Stomach (tissue), 9 donors: ENCODE data around the gene ERO1B. TPM values are rescaled to one million over a fixed set of nuclear protein-coding genes. Genes with fewer than 3 reads are reported as not detected.

Experiments used
- DNase-seq, 2 donors: peaks; one replicate each; pipeline versions ENCODE4 v3.0.0 to v3.0.0-alpha.2; 2013 to 2019
- H3K27ac ChIP-seq, 5 donors: fragments of 200-600 bp in 4 of 5; sonication (generic) in 4 of 5; one replicate each; pipeline ENCODE4 v1.5.1; 2013 to 2019; ENCODE audit warnings: mild to moderate bottlenecking in 1 of 5, moderate library complexity in 1 of 5
- H3K27me3 ChIP-seq, 3 donors: fragments of 200-600 bp; sonication (generic); one replicate each; pipeline ENCODE4 v1.5.1; 2017 to 2019; ENCODE audit warnings: mixed run types in 1 of 3
- H3K36me3 ChIP-seq, 4 donors: fragments of 200-600 bp; sonication (generic); 1 replicate in 3 of 4; 2 replicates in 1 of 4; pipeline ENCODE4 v1.5.1; 2016 to 2019
- H3K4me1 ChIP-seq, 4 donors: fragments of 200-600 bp; sonication (generic); one replicate each; pipeline ENCODE4 v1.5.1; 2016 to 2019
- H3K4me3 ChIP-seq, 4 donors: fragments of 200-600 bp; sonication (generic) in 3 of 4; one replicate each; pipeline ENCODE4 v1.5.1; 2016 to 2019; ENCODE audit warnings: mild to moderate bottlenecking in 1 of 4
- H3K9me3 ChIP-seq, 4 donors: fragments of 200-600 bp; sonication (generic); one replicate each; pipeline ENCODE4 v1.5.1; 2016 to 2019
- CTCF ChIP-seq, 7 experiments: fragments of 450-650 bp in 4 of 7; fragments of 200-600 bp in 3 of 7; sonication (generic) in 3 of 7; IDR thresholded peaks; one replicate each; pipeline ENCODE4 v1.5.1; 2016 to 2019; ENCODE audit warnings: antibody characterized with exemption in 7 of 7, control low read depth in 2 of 7, mild to moderate bottlenecking in 1 of 7
- EP300 ChIP-seq: sonication (generic); formaldehyde crosslinking; IDR thresholded peaks from one replicate; pipeline ENCODE4 v1.6.1; 2017; ENCODE audit warnings: antibody characterized with exemption
- POLR2A ChIP-seq, 4 donors: fragments of 450-650 bp; IDR thresholded peaks; one replicate each; pipeline ENCODE4 v1.6.1; 2016; ENCODE audit warnings: antibody characterized with exemption in 4 of 4, control low read depth in 2 of 4, mild to moderate bottlenecking in 1 of 4, moderate library complexity in 1 of 4
- POLR2AphosphoS5 ChIP-seq, 3 donors: sonication (generic); formaldehyde crosslinking; IDR thresholded peaks; one replicate each; pipeline ENCODE4 v1.6.1; 2016; ENCODE audit warnings: antibody characterized with exemption in 3 of 3
- WGBS, 5 donors: extraction: QIAGEN DNeasy Blood & Tissue Kit in 3 of 5; methylation state at CpG; one replicate each; pipeline versions ENCODE4 v1.1.5 to v1.1.7; 2013 to 2018; 5-methylcytosine and 5-hydroxymethylcytosine counted together
- intact Hi-C: fragments of 100-400 bp; cut with DNase I; formaldehyde crosslinking; loops from one replicate; pipeline ENCODE4 v1.15.1; 2023; ENCODE audit warnings: low total_unique reads
- polyA plus RNA-seq, 3 donors: library from polyadenylated mRNA; stranded (reverse); fragments of 200-250 nt; gene quantifications; one replicate each; pipeline ENCODE4 v1.2.3, GENCODE V29; 2013
- total RNA-seq, 5 donors: library from RNA; depleted of rRNA; stranded (reverse); fragments of >200 nt; gene quantifications; one replicate each; pipeline versions ENCODE4 v1.1.0 to v1.2.3, GENCODE V29; 2014 to 2016
- donor health status: healthy with polysubstance abuse.
- donor health status: Bipolar disorder and iron deficiency.
- donor health status: healthy.

Gene ERO1B
- total and polyA plus RNA-seq, 8 donors = 3.2 to 103 (median 27.9) TPM

- H3K4me3 ChIP-seq = no peak overlapping the region
- no peak for DNase-seq
- intact Hi-C loops = no loop called here
- H3K4me1 ChIP-seq = peaks cover 0 to 4% (median 0%) of the 10 kb centered on the region in 4 donors
- peaks cover 16 to 51% (median 42%) of the 10 kb centered on the region in 4 donors for H3K36me3 ChIP-seq
- no peak overlapping the region for H3K27ac ChIP-seq
- TF ChIP-seq EP300 = no peak
- no peak for TF ChIP-seq POLR2A (IDR thresholded peaks at IDR 0.05)
- TF ChIP-seq CTCF (IDR thresholded peaks at IDR 0.05) = no peak
- no peak for TF ChIP-seq POLR2AphosphoS5 (IDR thresholded peaks at IDR 0.05)
- no peaks in the 10 kb centered on the region for H3K9me3 ChIP-seq
- H3K27me3 ChIP-seq = no peaks in the 10 kb centered on the region
Measured at GRCh38 chr1:236269439-236269838, 12.3 kb downstream of the ERO1B start.

GRCh38 chr1:236261898-236262297 is 19.9 kb downstream of the ERO1B start:
- Histone ChIP-seq H3K27ac (no peak overlapping the region), H3K36me3 (peaks cover 14 to 68% (median 51%) of the 10 kb centered on the region in 4 donors), H3K27me3 (no peaks in the 10 kb centered on the region), H3K9me3 (peaks cover 0 to 54% (median 25%) of the 10 kb centered on the region in 4 donors), H3K4me1 (peaks cover 0 to under 1% (median under 1%) of the 10 kb centered on the region in 4 donors), H3K4me3 (no peak overlapping the region)
- intact Hi-C loops = no loop called here
- DNase-seq = no peak
- TF ChIP-seq POLR2AphosphoS5 (IDR thresholded peaks at IDR 0.05) (no peak), EP300 (no peak), CTCF (IDR thresholded peaks at IDR 0.05) (no peak)

- DNase-seq = no peak
- Histone ChIP-seq H3K4me1 (peaks cover 0 to 8% (median 3%) of the 10 kb centered on the region in 4 donors), H3K27ac (no peak overlapping the region), H3K4me3 (no peak overlapping the region), H3K9me3 (peaks cover 0 to 55% (median 25%) of the 10 kb centered on the region in 4 donors), H3K27me3 (no peaks in the 10 kb centered on the region), H3K36me3 (peaks cover 14 to 66% (median 47%) of the 10 kb centered on the region in 4 donors)
- TF ChIP-seq CTCF (IDR thresholded peaks at IDR 0.05) (no peak), POLR2AphosphoS5 (IDR thresholded peaks at IDR 0.05) (no peak), POLR2A (IDR thresholded peaks at IDR 0.05) (no peak), EP300 (no peak)
- intact Hi-C loops = no loop called here
- 81 to 98% (median 90%) methylated on average over 1 of the region's 1 CpG for WGBS, 5 donors
Measured at GRCh38 chr1:236261033-236261432, 20.7 kb downstream of the ERO1B start.

GRCh38 chr1:236259043-236259442 is 22.7 kb downstream of the ERO1B start:
- no peak overlapping the region for H3K27ac ChIP-seq
- H3K4me1 ChIP-seq = peaks cover 0 to 19% (median 3%) of the 10 kb centered on the region in 4 donors
- TF ChIP-seq CTCF (IDR thresholded peaks at IDR 0.05) = no peak
- no peak for TF ChIP-seq POLR2A (IDR thresholded peaks at IDR 0.05)
- no peak for TF ChIP-seq POLR2AphosphoS5 (IDR thresholded peaks at IDR 0.05)
- no peak for TF ChIP-seq EP300
- 34 to 69% (median 44%) methylated on average over 1 of the region's 1 CpG for WGBS, 5 donors
- intact Hi-C loops = no loop called here
- peaks cover 6 to 48% (median 35%) of the 10 kb centered on the region in 4 donors for H3K36me3 ChIP-seq
- H3K4me3 ChIP-seq = no peak overlapping the region
- peaks cover 0 to 55% (median 25%) of the 10 kb centered on the region in 4 donors for H3K9me3 ChIP-seq
- DNase-seq = no peak
- H3K27me3 ChIP-seq = no peaks in the 10 kb centered on the region
